ENCODE results near the gene SKI. TPM values are rescaled to one million over a fixed set of nuclear protein-coding genes. Genes with fewer than 3 reads are reported as not detected.

SKI gene
- total RNA-seq, 2 donors from 2014 or later = 65.4 to 79.2 TPM

GRCh38 chr1:2232255-2232915 is 4.3 kb downstream of the SKI start:
- 85 to 89% methylated on average over 10 to 17 of the region's 17 CpGs for WGBS, 2 experiments (ENCODE audit: insufficient coverage in 1 of 2, insufficient read length in 1 of 2)
- no peak for DNase-seq
- H3K27ac Mint-ChIP-seq = no peak overlapping the region
- no peaks in the 10 kb centered on the region for H3K9me3 Mint-ChIP-seq
- Histone ChIP-seq H3K27me3 (ENCODE audit: control insufficient read depth, insufficient read depth, low read length, poor library complexity, severe bottlenecking) (no peaks in the 10 kb centered on the region), H3K4me1 (ENCODE audit: control insufficient read depth, insufficient read depth, low read length) (peaks cover 9% of the 10 kb centered on the region), H3K27ac (ENCODE audit: low read depth, low read length) (no peak overlapping the region), H3K9ac (ENCODE audit: extremely low read depth, low read length, poor library complexity, severe bottlenecking) (no peak overlapping the region), H3K9me3 (ENCODE audit: control insufficient read depth, low read length) (no peaks in the 10 kb centered on the region), H3K4me3 (ENCODE audit: low read length) (peak overlapping the region; percentile 43), H3K36me3 (ENCODE audit: control insufficient read depth, insufficient read depth, low read length) (peaks cover 4% of the 10 kb centered on the region)
- H3K4me1 Mint-ChIP-seq = peaks cover 45% of the 10 kb centered on the region
- no peaks in the 10 kb centered on the region for H3K27me3 Mint-ChIP-seq (ENCODE audit: insufficient read depth)
- peak overlapping the region; percentile 93 for H3K4me3 Mint-ChIP-seq
- TF ChIP-seq, protein P1, sequence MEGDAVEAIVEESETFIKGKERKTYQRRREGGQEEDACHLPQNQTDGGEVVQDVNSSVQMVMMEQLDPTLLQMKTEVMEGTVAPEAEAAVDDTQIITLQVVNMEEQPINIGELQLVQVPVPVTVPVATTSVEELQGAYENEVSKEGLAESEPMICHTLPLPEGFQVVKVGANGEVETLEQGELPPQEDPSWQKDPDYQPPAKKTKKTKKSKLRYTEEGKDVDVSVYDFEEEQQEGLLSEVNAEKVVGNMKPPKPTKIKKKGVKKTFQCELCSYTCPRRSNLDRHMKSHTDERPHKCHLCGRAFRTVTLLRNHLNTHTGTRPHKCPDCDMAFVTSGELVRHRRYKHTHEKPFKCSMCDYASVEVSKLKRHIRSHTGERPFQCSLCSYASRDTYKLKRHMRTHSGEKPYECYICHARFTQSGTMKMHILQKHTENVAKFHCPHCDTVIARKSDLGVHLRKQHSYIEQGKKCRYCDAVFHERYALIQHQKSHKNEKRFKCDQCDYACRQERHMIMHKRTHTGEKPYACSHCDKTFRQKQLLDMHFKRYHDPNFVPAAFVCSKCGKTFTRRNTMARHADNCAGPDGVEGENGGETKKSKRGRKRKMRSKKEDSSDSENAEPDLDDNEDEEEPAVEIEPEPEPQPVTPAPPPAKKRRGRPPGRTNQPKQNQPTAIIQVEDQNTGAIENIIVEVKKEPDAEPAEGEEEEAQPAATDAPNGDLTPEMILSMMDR (conservative IDR thresholded peaks at IDR 0.05) = no peak
- peaks cover 8% of the 10 kb centered on the region for H3K36me3 Mint-ChIP-seq (ENCODE audit: low read depth)

- no peak for DNase-seq
- Histone ChIP-seq H3K4me3 (ENCODE audit: low read length) (no peak overlapping the region), H3K9me3 (ENCODE audit: control insufficient read depth, low read length) (no peaks in the 10 kb centered on the region), H3K9ac (ENCODE audit: extremely low read depth, low read length, poor library complexity, severe bottlenecking) (no peak overlapping the region), H3K36me3 (ENCODE audit: control insufficient read depth, insufficient read depth, low read length) (peaks cover 6% of the 10 kb centered on the region), H3K4me1 (ENCODE audit: control insufficient read depth, insufficient read depth, low read length) (peaks cover 11% of the 10 kb centered on the region), H3K27ac (ENCODE audit: low read depth, low read length) (no peak overlapping the region), H3K27me3 (ENCODE audit: control insufficient read depth, insufficient read depth, low read length, poor library complexity, severe bottlenecking) (no peaks in the 10 kb centered on the region)
- H3K4me1 Mint-ChIP-seq = peaks cover 48% of the 10 kb centered on the region
- no peak overlapping the region for H3K4me3 Mint-ChIP-seq
- WGBS, 2 experiments (ENCODE audit: insufficient coverage in 1 of 2, insufficient read length in 1 of 2) = 92 to 94% methylated on average over 8 to 23 of the region's 23 CpGs
- H3K36me3 Mint-ChIP-seq (ENCODE audit: low read depth) = peaks cover 8% of the 10 kb centered on the region
- H3K27me3 Mint-ChIP-seq (ENCODE audit: insufficient read depth) = no peaks in the 10 kb centered on the region
- H3K27ac Mint-ChIP-seq = peak overlapping the region; percentile 52
- H3K9me3 Mint-ChIP-seq = no peaks in the 10 kb centered on the region
- TF ChIP-seq, protein P1 (conservative IDR thresholded peaks at IDR 0.05) = no peak
Observed at GRCh38 chr1:2232916-2233438, 4.9 kb downstream of the SKI start.

- DNase-seq = peak; percentile 44
- Mint-ChIP-seq H3K36me3 (ENCODE audit: low read depth) (peaks cover 8% of the 10 kb centered on the region), H3K27me3 (ENCODE audit: insufficient read depth) (no peaks in the 10 kb centered on the region), H3K4me1 (peaks cover 48% of the 10 kb centered on the region), H3K4me3 (no peak overlapping the region), H3K9me3 (no peaks in the 10 kb centered on the region), H3K27ac (peak overlapping the region; percentile 52)
- H3K27ac ChIP-seq (ENCODE audit: low read depth, low read length) = no peak overlapping the region
- WGBS, 2 experiments (ENCODE audit: insufficient coverage in 1 of 2, insufficient read length in 1 of 2) = 88 to 100% methylated on average over 1 to 12 of the region's 12 CpGs
- peaks cover 11% of the 10 kb centered on the region for H3K4me1 ChIP-seq (ENCODE audit: control insufficient read depth, insufficient read depth, low read length)
- no peaks in the 10 kb centered on the region for H3K9me3 ChIP-seq (ENCODE audit: control insufficient read depth, low read length)
- TF ChIP-seq, protein P1 (conservative IDR thresholded peaks at IDR 0.05) = no peak
- H3K4me3 ChIP-seq (ENCODE audit: low read length) = no peak overlapping the region
- H3K36me3 ChIP-seq (ENCODE audit: control insufficient read depth, insufficient read depth, low read length) = peaks cover 6% of the 10 kb centered on the region
- H3K27me3 ChIP-seq (ENCODE audit: control insufficient read depth, insufficient read depth, low read length, poor library complexity, severe bottlenecking) = no peaks in the 10 kb centered on the region
- no peak overlapping the region for H3K9ac ChIP-seq (ENCODE audit: extremely low read depth, low read length, poor library complexity, severe bottlenecking)
Observed at GRCh38 chr1:2233468-2233867, 5.3 kb downstream of the SKI start.

Data from endodermal cell (in vitro differentiated cells).